ENCODE data around the gene ZFP91. TPM values are rescaled to one million over a fixed set of nuclear protein-coding genes. Genes with fewer than 3 reads are reported as not detected.

ZFP91 gene
- total and polyA plus RNA-seq, 2 of the 13 experiments (the other 11 are each of a cell fraction or from before 2014, with no cell fraction given) = 13.5 to 38.6 TPM

DNA sequence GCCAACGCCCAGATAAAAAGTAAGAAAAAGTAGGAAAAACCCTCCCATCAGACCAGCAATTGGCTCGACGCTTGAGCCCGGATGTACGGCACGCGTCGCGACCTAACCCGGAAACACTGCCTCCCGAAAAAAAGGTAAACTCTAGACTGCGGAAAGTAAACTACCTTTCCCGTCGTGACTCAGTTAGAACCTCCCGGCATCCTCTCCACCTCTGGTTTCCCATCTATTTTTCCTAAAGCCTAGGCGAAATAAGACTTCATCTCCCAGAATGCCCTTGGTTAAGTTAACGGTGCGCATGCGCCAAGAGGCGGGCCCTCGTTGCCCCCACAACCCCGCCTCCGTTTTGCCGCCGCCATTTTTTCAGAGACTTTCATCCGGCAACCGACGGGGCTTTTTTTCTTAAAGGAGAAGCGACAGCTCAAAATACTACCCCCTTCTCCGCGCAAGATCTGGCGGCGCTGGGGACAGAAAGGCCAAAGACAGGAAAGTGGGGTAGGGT lies 678 bp upstream of the ZFP91 start (continued):
- TF ChIP-seq, protein P1, sequence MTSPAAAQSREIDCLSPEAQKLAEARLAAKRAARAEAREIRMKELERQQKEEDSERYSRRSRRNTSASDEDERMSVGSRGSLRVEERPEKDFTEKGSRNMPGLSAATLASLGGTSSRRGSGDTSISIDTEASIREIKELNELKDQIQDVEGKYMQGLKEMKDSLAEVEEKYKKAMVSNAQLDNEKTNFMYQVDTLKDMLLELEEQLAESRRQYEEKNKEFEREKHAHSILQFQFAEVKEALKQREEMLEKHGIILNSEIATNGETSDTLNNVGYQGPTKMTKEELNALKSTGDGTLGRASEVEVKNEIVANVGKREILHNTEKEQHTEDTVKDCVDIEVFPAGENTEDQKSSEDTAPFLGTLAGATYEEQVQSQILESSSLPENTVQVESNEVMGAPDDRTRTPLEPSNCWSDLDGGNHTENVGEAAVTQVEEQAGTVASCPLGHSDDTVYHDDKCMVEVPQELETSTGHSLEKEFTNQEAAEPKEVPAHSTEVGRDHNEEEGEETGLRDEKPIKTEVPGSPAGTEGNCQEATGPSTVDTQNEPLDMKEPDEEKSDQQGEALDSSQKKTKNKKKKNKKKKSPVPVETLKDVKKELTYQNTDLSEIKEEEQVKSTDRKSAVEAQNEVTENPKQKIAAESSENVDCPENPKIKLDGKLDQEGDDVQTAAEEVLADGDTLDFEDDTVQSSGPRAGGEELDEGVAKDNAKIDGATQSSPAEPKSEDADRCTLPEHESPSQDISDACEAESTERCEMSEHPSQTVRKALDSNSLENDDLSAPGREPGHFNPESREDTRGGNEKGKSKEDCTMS (CRISPR knock-in tag; conservative IDR thresholded peaks at IDR 0.05) = no peak
- TF ChIP-seq KLF12 (CRISPR knock-in tag; IDR thresholded peaks at IDR 0.05; ENCODE audit: borderline replicate concordance) (no peak), ZNF367 (CRISPR knock-in tag; IDR thresholded peaks at IDR 0.05; ENCODE audit: borderline replicate concordance) (no peak), ZNF839 (CRISPR knock-in tag; IDR thresholded peaks at IDR 0.05; ENCODE audit: borderline replicate concordance) (peak; percentile 69; the same call in 1 of the 2 replicates), REPIN1 (CRISPR knock-in tag; IDR thresholded peaks at IDR 0.05; ENCODE audit: borderline replicate concordance, low read depth) (peak; percentile 39; the same call in 1 of the 2 replicates), MED1 (CRISPR knock-in tag; IDR thresholded peaks at IDR 0.05) (no peak), POLR2G (IDR thresholded peaks at IDR 0.05; ENCODE audit: low read depth, low read length) (peak; percentile 80), SNRNP70 (IDR thresholded peaks at IDR 0.05; ENCODE audit: low read depth, low read length) (no peak), ZNF790 (CRISPR knock-in tag; IDR thresholded peaks at IDR 0.05; ENCODE audit: borderline replicate concordance) (peak; percentile 70; the same call in 1 of the 2 replicates), ZNF570 (CRISPR knock-in tag; IDR thresholded peaks at IDR 0.05; ENCODE audit: borderline replicate concordance) (no peak)
- TF ChIP-seq, protein P2, sequence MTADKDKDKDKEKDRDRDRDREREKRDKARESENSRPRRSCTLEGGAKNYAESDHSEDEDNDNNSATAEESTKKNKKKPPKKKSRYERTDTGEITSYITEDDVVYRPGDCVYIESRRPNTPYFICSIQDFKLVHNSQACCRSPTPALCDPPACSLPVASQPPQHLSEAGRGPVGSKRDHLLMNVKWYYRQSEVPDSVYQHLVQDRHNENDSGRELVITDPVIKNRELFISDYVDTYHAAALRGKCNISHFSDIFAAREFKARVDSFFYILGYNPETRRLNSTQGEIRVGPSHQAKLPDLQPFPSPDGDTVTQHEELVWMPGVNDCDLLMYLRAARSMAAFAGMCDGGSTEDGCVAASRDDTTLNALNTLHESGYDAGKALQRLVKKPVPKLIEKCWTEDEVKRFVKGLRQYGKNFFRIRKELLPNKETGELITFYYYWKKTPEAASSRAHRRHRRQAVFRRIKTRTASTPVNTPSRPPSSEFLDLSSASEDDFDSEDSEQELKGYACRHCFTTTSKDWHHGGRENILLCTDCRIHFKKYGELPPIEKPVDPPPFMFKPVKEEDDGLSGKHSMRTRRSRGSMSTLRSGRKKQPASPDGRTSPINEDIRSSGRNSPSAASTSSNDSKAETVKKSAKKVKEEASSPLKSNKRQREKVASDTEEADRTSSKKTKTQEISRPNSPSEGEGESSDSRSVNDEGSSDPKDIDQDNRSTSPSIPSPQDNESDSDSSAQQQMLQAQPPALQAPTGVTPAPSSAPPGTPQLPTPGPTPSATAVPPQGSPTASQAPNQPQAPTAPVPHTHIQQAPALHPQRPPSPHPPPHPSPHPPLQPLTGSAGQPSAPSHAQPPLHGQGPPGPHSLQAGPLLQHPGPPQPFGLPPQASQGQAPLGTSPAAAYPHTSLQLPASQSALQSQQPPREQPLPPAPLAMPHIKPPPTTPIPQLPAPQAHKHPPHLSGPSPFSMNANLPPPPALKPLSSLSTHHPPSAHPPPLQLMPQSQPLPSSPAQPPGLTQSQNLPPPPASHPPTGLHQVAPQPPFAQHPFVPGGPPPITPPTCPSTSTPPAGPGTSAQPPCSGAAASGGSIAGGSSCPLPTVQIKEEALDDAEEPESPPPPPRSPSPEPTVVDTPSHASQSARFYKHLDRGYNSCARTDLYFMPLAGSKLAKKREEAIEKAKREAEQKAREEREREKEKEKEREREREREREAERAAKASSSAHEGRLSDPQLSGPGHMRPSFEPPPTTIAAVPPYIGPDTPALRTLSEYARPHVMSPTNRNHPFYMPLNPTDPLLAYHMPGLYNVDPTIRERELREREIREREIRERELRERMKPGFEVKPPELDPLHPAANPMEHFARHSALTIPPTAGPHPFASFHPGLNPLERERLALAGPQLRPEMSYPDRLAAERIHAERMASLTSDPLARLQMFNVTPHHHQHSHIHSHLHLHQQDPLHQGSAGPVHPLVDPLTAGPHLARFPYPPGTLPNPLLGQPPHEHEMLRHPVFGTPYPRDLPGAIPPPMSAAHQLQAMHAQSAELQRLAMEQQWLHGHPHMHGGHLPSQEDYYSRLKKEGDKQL (CRISPR knock-in tag; IDR thresholded peaks at IDR 0.05; ENCODE audit: low read depth) = no peak
- TF ChIP-seq, protein P3, sequence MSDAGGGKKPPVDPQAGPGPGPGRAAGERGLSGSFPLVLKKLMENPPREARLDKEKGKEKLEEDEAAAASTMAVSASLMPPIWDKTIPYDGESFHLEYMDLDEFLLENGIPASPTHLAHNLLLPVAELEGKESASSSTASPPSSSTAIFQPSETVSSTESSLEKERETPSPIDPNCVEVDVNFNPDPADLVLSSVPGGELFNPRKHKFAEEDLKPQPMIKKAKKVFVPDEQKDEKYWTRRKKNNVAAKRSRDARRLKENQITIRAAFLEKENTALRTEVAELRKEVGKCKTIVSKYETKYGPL (CRISPR knock-in tag; IDR thresholded peaks at IDR 0.05) = no peak
- TF ChIP-seq, protein P4, sequence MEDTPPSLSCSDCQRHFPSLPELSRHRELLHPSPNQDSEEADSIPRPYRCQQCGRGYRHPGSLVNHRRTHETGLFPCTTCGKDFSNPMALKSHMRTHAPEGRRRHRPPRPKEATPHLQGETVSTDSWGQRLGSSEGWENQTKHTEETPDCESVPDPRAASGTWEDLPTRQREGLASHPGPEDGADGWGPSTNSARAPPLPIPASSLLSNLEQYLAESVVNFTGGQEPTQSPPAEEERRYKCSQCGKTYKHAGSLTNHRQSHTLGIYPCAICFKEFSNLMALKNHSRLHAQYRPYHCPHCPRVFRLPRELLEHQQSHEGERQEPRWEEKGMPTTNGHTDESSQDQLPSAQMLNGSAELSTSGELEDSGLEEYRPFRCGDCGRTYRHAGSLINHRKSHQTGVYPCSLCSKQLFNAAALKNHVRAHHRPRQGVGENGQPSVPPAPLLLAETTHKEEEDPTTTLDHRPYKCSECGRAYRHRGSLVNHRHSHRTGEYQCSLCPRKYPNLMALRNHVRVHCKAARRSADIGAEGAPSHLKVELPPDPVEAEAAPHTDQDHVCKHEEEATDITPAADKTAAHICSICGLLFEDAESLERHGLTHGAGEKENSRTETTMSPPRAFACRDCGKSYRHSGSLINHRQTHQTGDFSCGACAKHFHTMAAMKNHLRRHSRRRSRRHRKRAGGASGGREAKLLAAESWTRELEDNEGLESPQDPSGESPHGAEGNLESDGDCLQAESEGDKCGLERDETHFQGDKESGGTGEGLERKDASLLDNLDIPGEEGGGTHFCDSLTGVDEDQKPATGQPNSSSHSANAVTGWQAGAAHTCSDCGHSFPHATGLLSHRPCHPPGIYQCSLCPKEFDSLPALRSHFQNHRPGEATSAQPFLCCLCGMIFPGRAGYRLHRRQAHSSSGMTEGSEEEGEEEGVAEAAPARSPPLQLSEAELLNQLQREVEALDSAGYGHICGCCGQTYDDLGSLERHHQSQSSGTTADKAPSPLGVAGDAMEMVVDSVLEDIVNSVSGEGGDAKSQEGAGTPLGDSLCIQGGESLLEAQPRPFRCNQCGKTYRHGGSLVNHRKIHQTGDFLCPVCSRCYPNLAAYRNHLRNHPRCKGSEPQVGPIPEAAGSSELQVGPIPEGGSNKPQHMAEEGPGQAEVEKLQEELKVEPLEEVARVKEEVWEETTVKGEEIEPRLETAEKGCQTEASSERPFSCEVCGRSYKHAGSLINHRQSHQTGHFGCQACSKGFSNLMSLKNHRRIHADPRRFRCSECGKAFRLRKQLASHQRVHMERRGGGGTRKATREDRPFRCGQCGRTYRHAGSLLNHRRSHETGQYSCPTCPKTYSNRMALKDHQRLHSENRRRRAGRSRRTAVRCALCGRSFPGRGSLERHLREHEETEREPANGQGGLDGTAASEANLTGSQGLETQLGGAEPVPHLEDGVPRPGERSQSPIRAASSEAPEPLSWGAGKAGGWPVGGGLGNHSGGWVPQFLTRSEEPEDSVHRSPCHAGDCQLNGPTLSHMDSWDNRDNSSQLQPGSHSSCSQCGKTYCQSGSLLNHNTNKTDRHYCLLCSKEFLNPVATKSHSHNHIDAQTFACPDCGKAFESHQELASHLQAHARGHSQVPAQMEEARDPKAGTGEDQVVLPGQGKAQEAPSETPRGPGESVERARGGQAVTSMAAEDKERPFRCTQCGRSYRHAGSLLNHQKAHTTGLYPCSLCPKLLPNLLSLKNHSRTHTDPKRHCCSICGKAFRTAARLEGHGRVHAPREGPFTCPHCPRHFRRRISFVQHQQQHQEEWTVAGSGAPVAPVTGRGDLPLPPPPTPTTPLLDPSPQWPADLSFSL (CRISPR knock-in tag; IDR thresholded peaks at IDR 0.05) = no peak
